Measurements from ENCODE around the gene PLA2G4B.

Gene PLA2G4B

DNA sequence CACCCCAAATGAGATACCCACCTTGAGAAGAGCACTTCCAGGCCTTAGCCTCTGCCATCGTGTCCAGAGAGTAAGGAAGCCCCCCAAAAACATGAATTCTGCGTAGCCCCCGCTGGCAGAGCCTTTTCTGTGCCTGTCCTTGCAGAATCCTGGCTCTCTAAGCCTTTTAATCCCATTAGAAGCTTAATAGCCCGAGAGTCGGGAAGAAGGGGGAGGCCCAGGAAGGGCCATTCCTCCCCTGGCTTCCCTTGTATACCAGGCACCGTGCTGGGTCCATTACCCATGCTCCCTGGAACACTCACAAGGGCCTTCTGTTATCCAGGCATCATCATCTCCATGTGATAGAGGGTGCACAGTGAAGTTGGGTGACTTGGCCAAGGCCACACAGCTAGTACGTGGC, 48.1 kb downstream of the PLA2G4B start:
- DNase-seq (ENCODE audit: low read depth in 2 of 2): no peak

DNA sequence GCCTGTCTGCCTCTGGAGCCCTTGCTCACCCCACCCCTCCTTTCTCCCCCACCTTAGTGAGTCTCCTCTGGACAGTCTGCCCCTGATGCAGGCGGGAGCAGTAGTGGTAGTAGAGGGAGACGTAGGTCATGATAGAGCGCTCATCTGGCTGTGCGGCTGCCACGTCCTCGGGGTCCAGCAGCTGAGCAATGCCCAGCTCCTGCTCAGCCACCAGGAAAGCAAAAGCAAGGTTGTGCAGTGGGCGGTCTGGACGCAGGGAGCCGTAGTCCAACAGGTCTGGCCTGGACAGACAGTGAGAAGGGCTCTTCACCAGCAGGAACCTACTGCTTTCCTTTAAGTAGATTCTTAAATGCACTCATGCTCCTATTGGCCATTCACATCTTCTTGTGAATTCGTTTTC, 48.5 kb downstream of the PLA2G4B start:
- no peak for DNase-seq (ENCODE audit: low read depth in 2 of 2)

DNA sequence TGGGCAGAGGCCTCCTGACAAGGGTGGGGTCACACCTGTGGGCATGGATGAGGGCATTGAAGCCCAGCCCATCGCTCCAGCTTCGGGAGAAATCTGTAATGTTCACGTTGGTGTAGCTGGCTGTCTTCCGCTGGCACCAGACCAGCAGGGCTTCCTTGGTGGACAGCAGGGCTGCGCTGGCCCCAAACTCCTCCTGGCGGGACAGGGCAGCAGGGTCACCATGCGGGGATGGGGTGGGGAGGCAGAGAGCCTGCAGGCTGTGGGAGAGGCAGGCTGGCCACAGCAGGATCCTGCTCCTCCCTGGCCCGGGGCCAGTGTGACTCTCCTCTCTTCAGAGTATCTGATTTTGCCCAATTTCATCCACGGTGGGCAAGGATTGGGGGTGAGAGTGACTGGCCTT, 49.2 kb downstream of the PLA2G4B start:
- no peak for DNase-seq (ENCODE audit: low read depth in 2 of 2)

DNA sequence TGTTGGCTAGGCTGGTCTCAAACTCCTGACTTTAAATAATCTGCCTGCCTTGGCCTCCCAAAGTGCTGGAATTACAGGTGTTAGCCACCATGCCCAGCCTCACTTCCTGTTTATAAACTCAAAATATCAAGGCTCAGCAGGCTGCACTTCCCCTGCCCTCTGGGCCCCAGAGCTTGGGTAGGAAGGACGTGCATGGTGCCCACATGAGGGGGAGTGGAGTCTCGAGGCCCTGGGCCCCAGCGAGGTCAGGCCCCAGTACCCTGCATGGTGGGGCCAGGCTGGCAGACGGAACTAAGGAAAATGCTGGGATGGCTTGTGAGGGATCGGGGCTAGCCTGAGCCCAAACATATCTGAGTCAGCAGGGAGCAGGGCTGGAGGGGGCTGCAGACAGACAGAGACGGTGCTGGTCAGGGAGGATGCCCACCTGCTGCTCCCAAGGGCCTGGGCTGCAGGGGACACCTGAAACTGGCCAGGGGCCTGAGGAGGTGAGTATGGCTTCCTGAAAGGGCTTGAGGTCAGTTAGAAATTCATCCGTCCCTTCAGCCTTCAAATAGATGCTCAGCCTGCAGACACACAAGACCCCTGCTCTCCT, 50.1 kb downstream of the PLA2G4B start:
- DNase-seq (ENCODE audit: low read depth in 2 of 2): no peak

DNA sequence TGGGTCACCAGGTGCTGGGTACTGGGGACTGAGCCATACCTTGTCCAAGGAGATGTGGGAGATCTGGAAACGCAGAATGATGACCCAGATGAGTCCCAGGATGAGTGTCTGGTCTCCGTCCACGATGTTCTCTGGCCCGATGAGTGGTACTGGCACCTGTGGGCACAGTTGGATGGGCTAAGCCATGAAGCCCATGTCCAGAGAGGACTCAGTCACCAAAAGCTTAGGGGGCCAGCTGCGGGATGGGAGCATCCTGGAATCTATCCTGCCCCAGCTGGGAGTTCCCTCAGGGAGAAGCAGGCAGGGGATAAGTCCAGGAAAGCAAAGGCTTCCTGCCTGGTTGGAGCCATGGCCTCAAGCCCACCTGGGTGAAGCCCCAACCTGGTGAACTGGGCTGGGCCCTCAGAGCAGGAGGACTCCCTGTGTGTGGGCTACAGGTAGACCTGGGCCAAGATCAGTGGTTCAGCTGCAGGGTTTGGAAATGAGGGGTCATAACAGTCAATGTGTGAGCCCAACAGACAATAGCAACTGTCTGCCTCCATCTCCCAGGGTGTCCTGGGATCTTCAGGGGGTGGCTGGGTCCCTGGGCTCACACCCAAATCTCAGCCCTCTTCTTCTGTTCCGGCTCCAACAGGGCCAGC, 51.5 kb downstream of the PLA2G4B start:
- DNase-seq (ENCODE audit: low read depth in 2 of 2): no peak

DNA sequence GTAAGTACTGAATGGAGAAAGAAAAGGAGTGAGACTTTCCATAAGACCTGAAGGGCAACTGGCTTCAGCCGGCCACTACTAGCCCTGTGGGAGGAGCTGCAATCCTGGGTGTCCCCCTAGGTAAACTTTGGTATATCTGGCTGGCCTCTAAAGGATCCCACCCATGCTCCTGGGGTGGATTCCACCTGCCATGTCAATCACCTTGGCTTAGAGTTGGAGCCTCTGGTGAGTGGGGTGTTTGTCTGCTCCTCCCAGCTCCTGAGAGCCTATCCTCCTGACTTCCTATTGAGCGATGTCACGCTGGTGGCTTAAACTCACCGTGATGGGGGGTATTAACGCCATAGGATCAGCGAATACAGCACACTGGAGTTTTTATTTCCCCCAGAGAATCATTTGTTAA, 52.6 kb downstream of the PLA2G4B start:
- no peak for DNase-seq (ENCODE audit: low read depth in 2 of 2)

DNA sequence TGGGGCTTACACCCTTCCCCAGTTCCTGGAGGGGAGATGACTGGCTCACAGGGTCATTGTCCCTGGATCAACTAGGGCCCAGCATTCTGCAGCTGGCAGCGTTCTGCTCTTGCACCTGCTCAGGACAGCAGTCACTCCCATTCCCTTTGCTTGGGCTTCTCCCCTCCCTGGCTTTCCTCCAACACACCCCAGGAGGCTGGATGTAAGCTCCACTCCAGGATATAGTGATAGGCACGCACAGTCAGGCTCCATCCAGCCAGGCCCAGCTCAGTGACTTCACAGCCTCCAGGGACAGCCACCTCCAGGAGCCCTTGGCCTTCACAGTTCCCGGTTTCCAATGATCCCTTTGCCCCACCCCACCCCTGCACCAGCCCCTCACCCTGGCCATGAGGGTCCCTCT, 53.3 kb downstream of the PLA2G4B start:
- DNase-seq (ENCODE audit: low read depth in 2 of 2): no peak

DNA sequence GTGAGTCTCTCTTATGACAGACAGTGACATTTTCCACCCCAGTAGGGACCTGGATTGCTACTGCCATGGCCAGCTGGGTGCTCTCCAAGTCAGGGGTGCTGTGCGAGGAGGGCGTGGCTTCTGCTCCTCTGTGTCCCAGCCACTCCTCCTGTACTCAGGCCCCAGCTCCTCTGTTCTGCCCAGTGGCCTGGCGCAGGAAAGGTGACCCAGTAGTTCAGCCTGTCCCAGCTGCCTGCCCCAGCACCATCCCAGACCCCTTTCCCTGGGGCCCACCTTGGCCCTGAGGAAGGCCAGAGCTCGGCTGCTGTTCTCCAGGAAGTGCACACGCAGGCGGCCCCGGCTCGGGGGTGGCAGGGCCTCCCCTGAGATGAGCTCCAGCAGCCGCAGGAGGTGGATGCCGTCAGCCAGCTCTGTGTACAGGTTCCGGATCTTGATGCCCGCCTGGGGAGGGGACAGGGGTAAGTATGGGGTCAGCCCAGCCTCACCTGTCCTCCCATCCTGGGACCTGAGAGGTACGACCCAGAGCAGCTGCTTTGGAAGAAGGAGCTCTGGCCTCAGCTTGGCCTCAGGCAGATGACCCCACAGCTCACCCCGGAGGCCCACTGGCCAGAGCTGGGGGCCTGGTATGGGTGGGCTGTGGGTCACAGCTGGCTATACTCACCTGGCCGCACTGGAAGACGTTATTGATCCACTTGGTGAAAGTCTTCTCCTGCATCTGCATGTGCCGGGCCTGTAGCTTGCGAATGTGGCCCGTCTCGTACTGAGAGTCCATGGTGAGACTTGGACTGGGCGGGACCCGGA, 54.2 kb downstream of the PLA2G4B start:
- DNase-seq (ENCODE audit: low read depth in 2 of 2): peak in 1 of 2 donors; percentile 6

DNA sequence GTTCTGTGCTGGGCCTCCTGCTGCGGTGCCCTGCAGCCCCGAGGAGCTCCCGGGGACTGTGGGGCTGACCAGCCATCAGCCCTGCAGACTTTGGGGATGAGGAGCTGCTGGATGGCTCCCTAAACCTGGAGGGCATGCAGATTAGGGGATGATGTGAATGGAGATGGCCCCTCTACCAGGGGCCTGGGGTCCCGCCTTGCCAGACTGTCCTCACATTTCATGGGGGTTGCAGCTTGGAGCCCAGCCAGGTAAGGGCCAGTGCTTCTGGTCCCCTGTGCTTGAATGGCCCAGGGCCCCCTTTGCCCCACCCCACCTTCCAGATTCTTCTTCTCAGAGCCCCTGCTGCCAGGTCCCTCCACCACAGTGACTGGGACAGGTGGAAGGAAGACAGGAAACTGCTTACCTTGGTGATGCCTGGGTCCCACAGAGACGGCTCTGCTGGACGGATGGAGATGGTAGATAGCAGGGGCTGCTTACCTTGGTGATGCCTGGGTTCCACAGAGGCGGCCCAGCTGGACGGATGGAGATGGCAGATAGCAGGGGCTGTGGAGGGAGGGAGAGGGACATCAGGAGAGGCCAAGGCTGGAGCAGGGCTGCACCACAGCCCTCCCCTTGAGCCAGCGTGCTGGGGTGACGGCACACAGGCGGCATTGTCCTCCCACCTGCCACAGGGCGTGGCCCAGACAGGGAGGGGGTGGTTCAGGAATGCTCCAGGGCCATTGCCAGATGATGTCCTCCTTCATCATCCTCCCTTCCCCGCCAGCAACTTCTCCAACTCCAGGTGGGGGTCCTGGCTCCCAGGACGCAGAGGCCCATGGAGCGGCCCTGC, 55.0 kb downstream of the PLA2G4B start, which contains the start of gene SPTBN5:
TSS of gene SPTBN5 (minus strand) at position 632 of the 829 bp plus-strand sequence. CDS start at position 76, 556 bp downstream.
- DNase-seq (ENCODE audit: low read depth in 2 of 2): no peak

DNA sequence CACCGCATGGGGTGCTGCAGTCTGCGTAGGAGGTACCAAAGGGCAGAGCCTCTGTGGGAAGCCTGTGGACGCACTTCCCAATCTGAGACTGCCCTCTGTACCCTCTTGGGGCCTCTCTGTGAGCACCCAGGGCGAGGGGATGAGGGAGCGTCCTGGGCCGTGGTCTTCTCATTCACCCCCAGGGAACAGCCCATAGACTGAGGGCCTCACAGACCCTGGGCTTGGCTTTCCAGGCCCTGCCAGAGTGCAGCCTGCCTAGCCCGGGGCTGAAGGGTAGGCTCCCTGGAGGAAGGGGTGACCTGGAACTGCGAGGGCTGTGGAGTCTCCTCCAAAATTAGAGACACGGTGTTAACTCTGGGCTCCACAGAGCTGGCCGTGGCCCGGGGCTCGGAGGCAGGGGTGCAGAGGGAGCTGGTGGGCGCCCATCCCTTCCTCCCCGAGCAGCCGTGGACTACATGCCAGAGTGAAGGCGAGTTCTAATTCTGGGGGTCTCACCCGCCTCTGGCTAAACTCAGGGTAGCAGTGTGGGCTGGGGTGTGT, 55.7 kb downstream of the PLA2G4B start:
- DNase-seq (ENCODE audit: low read depth in 2 of 2): no peak

DNA sequence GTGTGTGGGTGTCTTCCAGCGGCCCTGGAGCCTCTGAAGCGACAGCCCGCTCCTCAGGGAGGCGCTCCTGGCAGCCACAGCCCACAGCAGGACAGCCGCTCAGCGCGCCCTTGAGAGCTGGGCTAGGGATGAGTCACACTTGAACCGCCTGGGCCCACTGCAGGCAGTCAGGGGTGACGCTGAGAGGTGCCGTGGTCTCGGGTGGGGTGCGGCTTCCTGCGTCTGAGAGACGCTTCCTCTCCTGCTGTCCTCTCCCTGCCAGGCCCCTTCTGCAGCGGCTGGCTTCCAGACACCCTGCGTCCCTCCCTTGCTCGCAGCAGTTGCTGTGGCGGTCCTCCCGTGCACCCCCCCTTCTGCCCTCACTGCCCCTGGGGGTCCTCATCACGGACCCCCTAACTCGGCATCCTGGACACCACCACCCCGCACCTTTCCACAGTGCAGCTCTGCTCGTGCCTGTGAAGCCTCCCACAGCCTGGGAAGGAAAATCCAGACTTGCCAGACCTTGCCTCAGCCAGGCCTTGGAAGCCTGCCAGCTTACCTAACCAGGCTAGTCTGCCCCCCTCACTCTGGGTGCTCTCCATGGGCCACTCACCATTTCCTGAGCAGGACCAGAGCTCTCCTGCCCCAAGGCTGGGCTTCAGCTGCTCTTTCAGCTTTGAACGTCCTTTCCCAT, 56.3 kb downstream of the PLA2G4B start:
- DNase-seq (ENCODE audit: low read depth in 2 of 2): peak; percentile 35 to 50

DNA sequence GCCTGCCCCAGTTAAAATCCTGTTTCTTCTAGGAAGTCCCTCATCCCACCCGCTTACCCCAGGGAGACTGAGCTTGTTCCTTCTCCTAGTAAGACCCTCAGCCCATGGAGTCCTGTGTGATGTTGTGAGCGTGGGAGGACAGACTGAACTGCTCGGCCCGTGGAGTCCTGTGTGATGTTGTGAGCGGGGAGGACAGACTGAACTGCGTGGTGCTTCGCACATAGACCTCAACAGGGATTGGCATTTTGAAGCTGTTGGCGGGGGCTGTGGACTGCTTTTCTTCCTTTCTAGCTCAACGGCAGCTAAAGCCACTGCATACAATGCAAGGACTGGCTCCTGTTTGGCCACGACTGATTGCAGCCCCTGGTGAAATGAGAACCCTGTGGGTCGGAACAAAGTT, 56.8 kb downstream of the PLA2G4B start:
- no peak for DNase-seq (ENCODE audit: low read depth in 2 of 2)

DNA sequence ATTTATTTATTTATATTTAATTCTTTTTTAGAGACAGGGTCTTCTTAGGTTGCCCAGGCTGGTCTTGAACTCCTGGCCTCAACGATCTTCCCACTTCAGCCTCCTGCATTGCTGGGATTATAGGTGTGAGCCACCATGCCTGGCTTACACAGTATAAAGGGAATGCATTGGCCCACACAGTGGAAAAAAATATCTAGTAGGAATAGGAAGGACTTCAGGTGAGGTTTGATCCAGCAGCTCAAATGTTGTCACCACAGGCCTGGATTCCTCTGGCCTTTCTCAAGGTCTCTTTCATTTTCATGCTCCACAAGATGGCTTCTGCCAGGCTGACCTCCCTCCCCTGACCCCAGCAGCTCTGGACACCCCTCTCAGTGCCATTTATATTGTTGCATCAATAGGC, 57.3 kb downstream of the PLA2G4B start:
- no peak for DNase-seq (ENCODE audit: low read depth in 2 of 2)

DNA sequence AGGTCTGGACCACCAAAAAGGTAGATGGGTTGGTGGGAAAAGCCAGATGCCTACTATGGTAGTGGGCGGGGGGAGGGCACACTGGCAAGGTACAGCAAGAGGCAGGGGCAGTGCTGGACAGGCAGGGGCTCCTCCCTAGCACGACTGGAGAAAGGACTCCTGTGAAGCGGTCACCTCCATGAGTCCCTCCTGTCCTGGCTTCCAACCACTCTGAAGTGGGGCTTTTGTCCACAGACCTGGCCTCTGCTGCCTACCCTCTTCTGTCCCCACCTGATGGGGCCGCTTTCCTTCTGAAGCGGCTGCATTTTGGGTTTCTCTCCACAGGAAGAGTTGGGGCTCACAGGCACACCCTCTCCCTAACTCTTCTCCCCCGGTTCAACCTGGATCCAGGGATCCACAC, 57.9 kb downstream of the PLA2G4B start:
- DNase-seq (ENCODE audit: low read depth in 2 of 2): no peak

DNA sequence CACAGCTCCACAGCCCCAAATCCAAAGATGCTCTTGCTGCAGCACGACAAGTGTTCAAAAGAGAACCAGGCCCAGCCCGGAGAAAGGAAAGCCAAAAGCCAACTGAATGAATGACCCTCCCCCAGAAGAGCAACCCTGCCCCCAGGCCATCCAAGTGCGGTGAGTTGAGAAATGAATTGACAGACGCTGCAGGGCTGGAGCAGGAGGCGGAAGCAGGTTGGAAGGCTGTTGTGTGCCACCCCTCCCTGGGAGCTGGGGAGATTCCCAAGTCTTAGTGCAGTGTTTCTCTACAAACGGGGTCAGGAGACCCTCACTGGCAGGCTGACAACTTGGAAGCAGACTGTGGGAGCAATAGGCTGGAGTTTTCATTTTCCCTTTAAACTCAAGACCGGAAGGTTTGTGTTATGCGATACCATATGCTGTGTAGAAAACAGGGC, 58.7 kb downstream of the PLA2G4B start:
- no peak for DNase-seq (ENCODE audit: low read depth in 2 of 2)

Data from activated CD4-positive, alpha-beta T cell treated with anti-CD3 and anti-CD28 coated beads for 24 hours (primary cell).